Activated CD4-positive, alpha-beta memory T cell treated with anti-CD3 and anti-CD28 coated beads, Interleukin-2, amount 10 ng/mL, durations not matched to agents 7 days and 5 days (primary cell): ENCODE data around the gene VPS52. TPM values are rescaled to one million over a fixed set of nuclear protein-coding genes. Genes with fewer than 3 reads are reported as not detected.

ENCODE experiments used
- CTCF ChIA-PET: fragments of 350-600 bp; sonication (Branson Sonifier 250); formaldehyde crosslinking; loops from one replicate; lab custom pipeline; 2021; ENCODE audit warnings: antibody characterized with exemption, inconsistent platforms; lab: Charles Lee
- POLR2A ChIA-PET: fragments of 350-600 bp; sonication (Branson Sonifier 250); formaldehyde crosslinking; loops from one replicate; lab custom pipeline; 2021; ENCODE audit warnings: antibody characterized with exemption; lab: Charles Lee
- DNase-seq: peaks from one replicate; pipeline ENCODE4 v3.0.0-alpha.2; 2020
- H3K27ac Mint-ChIP-seq: one replicate; pipeline ENCODE4 v1.8.0; 2021; ENCODE audit warnings: mild to moderate bottlenecking, mixed read lengths
- H3K27me3 Mint-ChIP-seq: one replicate; pipeline ENCODE4 v1.8.0; 2021; ENCODE audit warnings: mixed read lengths
- H3K36me3 Mint-ChIP-seq: one replicate; pipeline ENCODE4 v1.8.0; 2021; ENCODE audit warnings: low read depth, mixed read lengths
- H3K4me1 Mint-ChIP-seq: one replicate; pipeline ENCODE4 v1.8.0; 2021; ENCODE audit warnings: mixed read lengths
- H3K4me3 Mint-ChIP-seq: one replicate; pipeline ENCODE4 v1.8.0; 2021; ENCODE audit warnings: mild to moderate bottlenecking, mixed read lengths
- H3K9me3 Mint-ChIP-seq: one replicate; pipeline ENCODE4 v1.8.0; 2021; ENCODE audit warnings: mixed read lengths
- total RNA-seq, 2 experiments: library from RNA; stranded (reverse); gene quantifications; one replicate each; pipeline ENCODE4 v1.2.3, GENCODE V29; 2021

The VPS52 gene
- 10 to 100 TPM; 53.1 to 59.7 TPM for total RNA-seq

- DNase-seq: peak; percentile 93
- ChIA-PET CTCF (interaction anchor here (0.8 to 2.2 kb wide), 12 partner anchors 11 to 440 kb away, joined by 3 to 27 read pairs (median 4); partner anchors contain the start of genes HSD17B8, PFDN6, RING1 and UQCC2), POLR2A (interaction anchor here (0.6 to 4.2 kb wide), 40 partner anchors 8 to 1313 kb away, joined by 3 to 76 read pairs (median 5); partner anchors contain the start of genes BRD2, CUTA, NELFE and PFDN6)
- Mint-ChIP-seq H3K36me3 (peaks cover 86% of the 10 kb centered on the region), H3K9me3 (no peaks in the 10 kb centered on the region), H3K27me3 (no peaks in the 10 kb centered on the region), H3K27ac (peak within 1 kb of the TSS; percentile 99), H3K4me3 (peak within 1 kb of the TSS; percentile 92), H3K4me1 (peaks cover 64% of the 10 kb centered on the region)
Measured at GRCh38 chr6:33271468-33272274, at the start of gene VPS52, which contains the start of gene RPS18. VPS52 (minus strand) TSS chr6:33271876; CDS start chr6:33271675, 201 bp downstream. RPS18 (plus strand) TSS chr6:33272075; CDS start chr6:33272120, 45 bp downstream.

GRCh38 chr6:33321227-33321626 lies 49.6 kb upstream of the VPS52 start:
- H3K27me3 Mint-ChIP-seq: no peaks in the 10 kb centered on the region
- peaks cover 70% of the 10 kb centered on the region for H3K4me1 Mint-ChIP-seq
- H3K9me3 Mint-ChIP-seq: no peaks in the 10 kb centered on the region
- DNase-seq: no peak
- ChIA-PET POLR2A (no interaction called here), CTCF (no interaction called here)
- peak overlapping the region; percentile 96 for H3K4me3 Mint-ChIP-seq
- H3K27ac Mint-ChIP-seq: peak overlapping the region; percentile 97
- peaks cover 55% of the 10 kb centered on the region for H3K36me3 Mint-ChIP-seq

- peaks cover 58% of the 10 kb centered on the region for H3K36me3 Mint-ChIP-seq
Measured at GRCh38 chr6:33320315-33321181, 48.9 kb upstream of the VPS52 start.

GRCh38 chr6:33319939-33320314 lies 48.3 kb upstream of the VPS52 start:
- Mint-ChIP-seq H3K27me3 (no peaks in the 10 kb centered on the region), H3K27ac (peak overlapping the region; percentile 57), H3K36me3 (peaks cover 60% of the 10 kb centered on the region), H3K9me3 (no peaks in the 10 kb centered on the region), H3K4me1 (peaks cover 83% of the 10 kb centered on the region), H3K4me3 (no peak overlapping the region)
- DNase-seq: no peak
- ChIA-PET POLR2A (no interaction called here), CTCF (no interaction called here)

More at GRCh38 chr6:33320315-33321181, 48.9 kb upstream of the VPS52 start:
- Mint-ChIP-seq H3K4me3 (peak overlapping the region; percentile 96), H3K4me1 (peaks cover 77% of the 10 kb centered on the region), H3K27me3 (no peaks in the 10 kb centered on the region), H3K27ac (peak overlapping the region; percentile 97), H3K9me3 (no peaks in the 10 kb centered on the region)
- ChIA-PET CTCF (no interaction called here), POLR2A (no interaction called here)
- no peak for DNase-seq

GRCh38 chr6:33318426-33319073 lies 46.9 kb upstream of the VPS52 start:
- Mint-ChIP-seq H3K27me3 (no peaks in the 10 kb centered on the region), H3K4me1 (peaks cover 82% of the 10 kb centered on the region), H3K36me3 (peaks cover 68% of the 10 kb centered on the region), H3K27ac (peak overlapping the region; percentile 95), H3K4me3 (peak overlapping the region; percentile 87), H3K9me3 (no peaks in the 10 kb centered on the region)
- ChIA-PET CTCF (interaction anchor here (1.0 to 2.4 kb wide), 7 partner anchors 18 to 107 kb away, joined by 3 to 16 read pairs (median 6); partner anchors contain the start of gene B3GALT4), POLR2A (interaction anchor here (0.6 to 2.8 kb wide), 12 partner anchors 19 to 1499 kb away, joined by 3 to 14 read pairs (median 4); partner anchors contain the start of genes B3GALT4, CUTA, RGL2 and RPS18)
- DNase-seq: no peak

- ChIA-PET POLR2A (interaction anchor here (0.6 to 2.8 kb wide), 16 partner anchors 18 to 1499 kb away, joined by 3 to 14 read pairs (median 4); partner anchors contain the start of genes B3GALT4, CUTA, KIFC1 and PFDN6), CTCF (interaction anchor here (0.6 to 2.4 kb wide), 11 partner anchors 17 to 113 kb away, joined by 3 to 16 read pairs (median 4); partner anchors contain the start of gene B3GALT4)
- DNase-seq: peak; percentile 97
- H3K9me3 Mint-ChIP-seq: no peaks in the 10 kb centered on the region
- no peaks in the 10 kb centered on the region for H3K27me3 Mint-ChIP-seq
- peak within 1 kb of the TSS; percentile 95 for H3K27ac Mint-ChIP-seq
- H3K36me3 Mint-ChIP-seq: peaks cover 75% of the 10 kb centered on the region
- H3K4me3 Mint-ChIP-seq: peak within 1 kb of the TSS; percentile 87
- H3K4me1 Mint-ChIP-seq: peaks cover 79% of the 10 kb centered on the region
Measured at GRCh38 chr6:33317669-33318425, 46.2 kb upstream of the VPS52 start, which contains the start of gene ZBTB22. ZBTB22 (minus strand) TSS chr6:33317744; CDS start chr6:33316916, 828 bp downstream.

GRCh38 chr6:33317419-33317668 lies 45.7 kb upstream of the VPS52 start:
- peaks cover 82% of the 10 kb centered on the region for H3K4me1 Mint-ChIP-seq
- H3K27ac Mint-ChIP-seq: peak overlapping the region; percentile 55
- DNase-seq: no peak
- no peaks in the 10 kb centered on the region for H3K27me3 Mint-ChIP-seq
- no peaks in the 10 kb centered on the region for H3K9me3 Mint-ChIP-seq
- POLR2A ChIA-PET: interaction anchor here (0.6 to 2.8 kb wide), 12 partner anchors 28 to 394 kb away, joined by 3 to 14 read pairs (median 4); partner anchors contain the start of genes B3GALT4, KIFC1, PFDN6 and RPS18
- peaks cover 75% of the 10 kb centered on the region for H3K36me3 Mint-ChIP-seq
- peak overlapping the region; percentile 87 for H3K4me3 Mint-ChIP-seq
- CTCF ChIA-PET: interaction anchor here (0.6 to 2.4 kb wide), 11 partner anchors 16 to 113 kb away, joined by 3 to 16 read pairs (median 4); partner anchors contain the start of gene B3GALT4

- H3K4me3 Mint-ChIP-seq: peak overlapping the region; percentile 87
- DNase-seq: no peak
- H3K27me3 Mint-ChIP-seq: no peaks in the 10 kb centered on the region
- H3K36me3 Mint-ChIP-seq: peaks cover 75% of the 10 kb centered on the region
- no peaks in the 10 kb centered on the region for H3K9me3 Mint-ChIP-seq
- peak overlapping the region; percentile 55 for H3K27ac Mint-ChIP-seq
- CTCF ChIA-PET: interaction anchor here (1.3 to 2.4 kb wide), 5 partner anchors 17 to 114 kb away, joined by 3 to 16 read pairs (median 7); partner anchors contain the start of gene B3GALT4
- peaks cover 83% of the 10 kb centered on the region for H3K4me1 Mint-ChIP-seq
- POLR2A ChIA-PET: interaction anchor here (0.6 to 2.8 kb wide), 11 partner anchors 17 to 394 kb away, joined by 3 to 14 read pairs (median 4); partner anchors contain the start of genes B3GALT4, KIFC1, RGL2 and RPS18
Measured at GRCh38 chr6:33316603-33317418, 45.1 kb upstream of the VPS52 start.

GRCh38 chr6:33315793-33316602 lies 44.3 kb upstream of the VPS52 start:
- DNase-seq: no peak
- Mint-ChIP-seq H3K36me3 (peaks cover 71% of the 10 kb centered on the region), H3K4me3 (peak overlapping the region; percentile 87), H3K9me3 (no peaks in the 10 kb centered on the region), H3K4me1 (peaks cover 80% of the 10 kb centered on the region), H3K27me3 (no peaks in the 10 kb centered on the region), H3K27ac (peak overlapping the region; percentile 36)
- POLR2A ChIA-PET: interaction anchor here (0.8 to 2.0 kb wide), 3 partner anchors 17 to 28 kb away, joined by 4 to 7 read pairs (median 5); partner anchors contain the start of genes RGL2 and WDR46
- CTCF ChIA-PET: no interaction called here
